ENCODE measurements around the gene LRRC63.
"Not testable (repeated sequence)": the region's sequence is repeated elsewhere in the genome, so short reads cannot be mapped to it uniquely, and the experiment has no call there.

Gene LRRC63

DNA sequence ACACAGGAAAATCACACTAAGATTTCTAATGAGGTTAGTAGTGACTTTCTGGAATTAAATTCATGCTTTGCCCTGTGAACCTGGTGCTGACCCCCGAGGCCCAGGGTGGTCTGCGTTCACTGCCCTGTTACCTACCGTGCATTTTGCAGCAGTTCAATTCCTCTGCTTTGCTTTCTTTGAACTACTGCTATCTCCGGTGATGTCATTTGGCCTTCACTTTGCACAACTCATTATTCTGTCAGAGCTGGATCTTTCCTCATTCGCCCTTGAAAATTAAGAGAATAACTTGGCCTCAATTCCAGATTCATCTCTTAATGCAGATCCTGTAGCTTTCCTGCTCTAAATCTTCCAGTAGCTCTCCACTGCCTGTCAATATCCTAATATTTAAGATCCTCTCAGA is 8.8 kb upstream of the LRRC63 start:
- Histone ChIP-seq H3K27ac (ENCODE audit: low read depth, low read length) (no peak overlapping the region), H3K4me1 (ENCODE audit: control insufficient read depth, insufficient read depth, low read length) (no peaks in the 10 kb centered on the region; the same call in 1 of the 2 replicates), H3K27me3 (ENCODE audit: control insufficient read depth, insufficient read depth, low read length) (no peaks in the 10 kb centered on the region), H3K9me3 (ENCODE audit: control insufficient read depth, insufficient read depth, low read depth, low read length) (no peaks in the 10 kb centered on the region), H3K4me3 (ENCODE audit: low read depth, low read length) (no peak overlapping the region), H3K36me3 (ENCODE audit: control insufficient read depth, insufficient read depth, low read length) (no peaks in the 10 kb centered on the region), H3K9ac (ENCODE audit: low read length) (no peak overlapping the region)

DNA sequence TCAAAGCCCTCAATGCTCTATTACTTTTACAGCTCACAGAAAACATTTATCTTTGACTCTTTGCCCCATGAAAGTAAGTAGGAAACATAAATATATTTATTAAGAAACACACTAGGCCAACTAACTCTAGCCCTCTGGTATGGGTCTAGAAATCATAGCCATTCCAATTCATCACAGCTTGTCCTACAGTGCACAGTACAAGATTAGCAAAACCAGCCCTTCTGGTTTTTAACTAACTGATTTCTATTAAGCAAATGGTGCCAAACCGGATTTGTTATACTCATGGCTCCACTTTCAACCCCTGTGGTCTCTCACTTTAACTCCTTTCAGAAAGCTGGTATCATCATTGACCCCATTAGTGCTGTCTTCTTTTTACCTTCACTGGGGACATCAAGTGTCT is 5.6 kb upstream of the LRRC63 start:
- no peak overlapping the region for H3K27ac ChIP-seq (ENCODE audit: low read depth, low read length)
- H3K4me1 ChIP-seq (ENCODE audit: control insufficient read depth, insufficient read depth, low read length), result 0 out of 2 replicates have a peak, but pooled peaks cover 3% of the 10 kb centered on the region
- no peak overlapping the region for H3K9ac ChIP-seq (ENCODE audit: low read length)
- H3K27me3 ChIP-seq (ENCODE audit: control insufficient read depth, insufficient read depth, low read length), result peaks cover 8% of the 10 kb centered on the region; the same call in 1 of the 2 replicates
- H3K36me3 ChIP-seq (ENCODE audit: control insufficient read depth, insufficient read depth, low read length), result no peaks in the 10 kb centered on the region
- H3K9me3 ChIP-seq (ENCODE audit: control insufficient read depth, insufficient read depth, low read depth, low read length), result no peaks in the 10 kb centered on the region
- H3K4me3 ChIP-seq (ENCODE audit: low read depth, low read length), result no peak overlapping the region

DNA sequence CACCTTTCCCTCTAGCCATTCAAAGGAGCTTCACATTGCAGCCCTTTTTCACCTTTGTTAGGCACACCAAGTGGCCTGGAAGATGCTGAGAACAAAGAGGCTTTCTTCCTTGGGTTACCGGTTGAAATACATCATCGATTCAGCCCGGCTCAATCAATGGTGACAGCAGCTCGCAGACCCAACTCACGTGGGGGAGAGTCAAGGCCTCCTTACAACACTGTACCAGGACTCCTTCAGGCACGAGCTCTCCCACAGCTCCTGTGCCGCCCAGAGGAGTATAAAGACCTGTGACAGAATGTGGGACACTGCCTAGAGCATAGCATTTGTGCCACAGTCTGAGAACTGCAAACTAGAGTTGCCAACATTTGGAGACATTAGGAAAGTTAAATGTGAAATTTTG is 3.9 kb upstream of the LRRC63 start:
- Histone ChIP-seq H3K9ac (ENCODE audit: low read length) (no peak overlapping the region), H3K9me3 (ENCODE audit: control insufficient read depth, insufficient read depth, low read depth, low read length) (no peaks in the 10 kb centered on the region), H3K36me3 (ENCODE audit: control insufficient read depth, insufficient read depth, low read length) (no peaks in the 10 kb centered on the region), H3K4me3 (ENCODE audit: low read depth, low read length) (no peak overlapping the region), H3K27me3 (ENCODE audit: control insufficient read depth, insufficient read depth, low read length) (peaks cover 18% of the 10 kb centered on the region), H3K4me1 (ENCODE audit: control insufficient read depth, insufficient read depth, low read length) (peaks cover 6% of the 10 kb centered on the region; the same call in 1 of the 2 replicates), H3K27ac (ENCODE audit: low read depth, low read length) (no peak overlapping the region)

DNA sequence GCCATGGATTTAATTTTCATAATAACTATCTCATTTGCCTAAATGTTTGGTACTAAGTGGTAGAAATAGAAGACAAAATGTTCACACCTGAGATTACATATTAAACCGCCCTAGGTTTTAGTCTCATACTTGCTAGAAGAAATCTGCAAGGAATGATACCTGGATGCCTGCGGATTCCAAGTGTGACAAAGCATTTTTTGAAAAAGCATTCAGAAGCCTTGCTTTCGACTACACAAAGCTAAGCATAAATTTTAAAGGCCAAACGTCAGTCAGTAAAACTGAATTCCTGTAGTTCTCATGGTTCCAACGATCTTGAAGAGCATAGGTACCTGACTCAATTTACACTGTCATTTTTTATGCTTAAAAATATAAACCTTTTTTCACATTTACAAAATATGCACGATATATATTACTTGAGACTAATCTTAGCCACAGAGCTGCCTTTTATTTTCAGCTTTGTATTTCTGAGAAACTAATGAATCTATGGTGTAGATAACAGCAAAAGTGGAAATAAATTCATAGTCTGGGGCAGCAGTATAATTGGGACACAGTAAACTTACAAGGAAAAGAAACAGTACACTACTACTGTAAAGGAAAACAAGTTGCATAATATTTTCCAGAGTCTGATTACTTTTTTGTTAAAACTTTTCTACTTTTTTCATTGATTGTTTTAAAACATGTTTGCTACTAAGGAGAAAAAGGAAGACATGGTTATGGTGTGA is 1.2 kb upstream of the LRRC63 start:
- Histone ChIP-seq H3K9ac (ENCODE audit: low read length) (no peak overlapping the region), H3K27ac (ENCODE audit: low read depth, low read length) (no peak overlapping the region), H3K4me1 (ENCODE audit: control insufficient read depth, insufficient read depth, low read length) (peaks cover 6% of the 10 kb centered on the region; the same call in 1 of the 2 replicates), H3K9me3 (ENCODE audit: control insufficient read depth, insufficient read depth, low read depth, low read length) (no peaks in the 10 kb centered on the region), H3K36me3 (ENCODE audit: control insufficient read depth, insufficient read depth, low read length) (no peaks in the 10 kb centered on the region), H3K4me3 (ENCODE audit: low read depth, low read length) (peak overlapping the region; percentile 66; the same call in 1 of the 2 replicates), H3K27me3 (ENCODE audit: control insufficient read depth, insufficient read depth, low read length) (peaks cover 18% of the 10 kb centered on the region)

DNA sequence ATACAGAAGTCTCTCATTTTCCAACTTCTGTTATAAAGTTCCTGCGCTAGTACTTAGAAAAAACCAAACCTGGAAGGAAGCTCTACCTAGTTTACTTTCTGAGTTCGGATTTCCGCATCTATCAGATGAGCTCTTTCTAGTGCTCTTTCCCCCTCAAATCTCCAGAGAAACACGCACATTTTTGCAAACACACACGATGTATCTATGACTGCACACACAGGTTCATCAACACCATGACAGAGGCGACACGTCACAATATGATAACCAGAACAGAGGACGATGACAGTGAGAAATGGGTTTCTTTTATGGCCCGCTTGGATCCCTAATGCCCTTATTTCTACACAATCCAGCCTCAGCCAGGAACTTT is 629 bp upstream of the LRRC63 start:
- H3K4me1 ChIP-seq (ENCODE audit: control insufficient read depth, insufficient read depth, low read length), result peaks cover 6% of the 10 kb centered on the region; the same call in 1 of the 2 replicates
- no peaks in the 10 kb centered on the region for H3K9me3 ChIP-seq (ENCODE audit: control insufficient read depth, insufficient read depth, low read depth, low read length)
- H3K27ac ChIP-seq (ENCODE audit: low read depth, low read length), result no peak overlapping the region
- H3K36me3 ChIP-seq (ENCODE audit: control insufficient read depth, insufficient read depth, low read length), result no peaks in the 10 kb centered on the region
- H3K4me3 ChIP-seq (ENCODE audit: low read depth, low read length), result peak overlapping the region; percentile 66
- no peak overlapping the region for H3K9ac ChIP-seq (ENCODE audit: low read length)
- peaks cover 18% of the 10 kb centered on the region for H3K27me3 ChIP-seq (ENCODE audit: control insufficient read depth, insufficient read depth, low read length)

DNA sequence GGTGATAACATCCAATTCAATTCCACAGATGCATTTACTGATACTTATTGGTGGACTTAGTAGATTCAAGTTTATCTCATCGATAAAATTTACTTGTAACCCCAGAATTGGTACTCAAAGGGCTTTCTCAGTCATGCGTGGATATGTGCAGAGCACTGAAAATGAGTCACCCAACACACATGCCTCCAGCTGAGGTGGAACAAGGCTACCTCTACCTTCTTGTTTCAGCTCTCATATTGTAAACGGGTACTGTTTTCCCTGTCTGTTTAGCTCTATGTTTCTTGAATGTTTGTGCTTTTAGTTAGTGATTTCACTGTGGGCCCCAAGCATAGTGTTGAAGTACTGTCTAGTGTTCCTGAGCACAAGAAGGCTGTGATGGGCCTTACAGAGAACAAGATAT is 1.5 kb downstream of the LRRC63 start:
- no peaks in the 10 kb centered on the region for H3K9me3 ChIP-seq (ENCODE audit: control insufficient read depth, insufficient read depth, low read depth, low read length)
- H3K36me3 ChIP-seq (ENCODE audit: control insufficient read depth, insufficient read depth, low read length), result no peaks in the 10 kb centered on the region
- no peak overlapping the region for H3K9ac ChIP-seq (ENCODE audit: low read length)
- peaks cover 18% of the 10 kb centered on the region for H3K27me3 ChIP-seq (ENCODE audit: control insufficient read depth, insufficient read depth, low read length)
- H3K27ac ChIP-seq (ENCODE audit: low read depth, low read length), result no peak overlapping the region
- H3K4me1 ChIP-seq (ENCODE audit: control insufficient read depth, insufficient read depth, low read length), result peaks cover 6% of the 10 kb centered on the region; the same call in 1 of the 2 replicates
- no peak overlapping the region for H3K4me3 ChIP-seq (ENCODE audit: low read depth, low read length)

DNA sequence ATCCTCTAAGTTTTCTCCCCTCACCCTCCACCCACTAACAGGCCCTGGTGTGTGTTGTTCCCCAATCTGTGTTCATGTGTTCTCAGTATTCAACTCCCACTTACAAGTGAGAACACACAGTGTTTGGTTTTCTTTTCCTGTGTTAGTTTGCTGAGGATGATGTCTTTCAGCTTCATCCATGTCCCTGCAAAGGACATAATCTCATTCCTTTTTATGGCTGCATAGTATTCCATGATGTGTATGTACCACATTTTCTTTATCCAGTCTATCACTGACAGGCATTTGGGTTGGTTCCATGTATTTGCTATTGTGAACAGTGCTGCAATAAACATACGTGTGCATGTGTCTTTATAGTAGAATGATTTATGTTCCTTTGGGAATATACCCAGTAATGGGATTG is 3.0 kb downstream of the LRRC63 start:
- H3K27me3 ChIP-seq (ENCODE audit: control insufficient read depth, insufficient read depth, low read length), result peaks cover 18% of the 10 kb centered on the region
- not testable (repeated sequence) for H3K9me3 ChIP-seq (ENCODE audit: control insufficient read depth, insufficient read depth, low read depth, low read length); H3K4me1 ChIP-seq (ENCODE audit: control insufficient read depth, insufficient read depth, low read length); H3K27ac ChIP-seq (ENCODE audit: low read depth, low read length); H3K9ac ChIP-seq (ENCODE audit: low read length); H3K4me3 ChIP-seq (ENCODE audit: low read depth, low read length); H3K36me3 ChIP-seq (ENCODE audit: control insufficient read depth, insufficient read depth, low read length)

DNA sequence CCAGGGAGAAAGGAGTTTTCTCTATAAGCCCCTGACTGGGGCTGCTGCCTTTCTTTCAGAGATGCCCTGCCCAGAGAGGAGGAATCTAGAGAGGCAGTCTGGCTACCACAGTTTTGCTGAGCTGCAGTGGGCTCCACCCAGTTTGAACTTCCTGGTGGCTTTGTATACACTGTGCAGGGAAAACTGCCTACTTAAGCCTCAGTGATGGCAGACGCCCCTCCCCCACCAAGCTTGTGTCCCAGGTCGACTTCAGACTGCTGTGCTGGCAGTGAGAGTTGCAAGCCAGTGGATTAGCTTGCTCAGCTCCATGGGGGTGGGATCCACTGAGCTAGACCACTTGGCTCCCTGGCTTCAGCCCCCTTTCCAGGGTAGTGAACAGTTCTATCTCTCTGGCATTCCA is 8.5 kb downstream of the LRRC63 start:
- not testable (repeated sequence) for H3K9me3 ChIP-seq (ENCODE audit: control insufficient read depth, insufficient read depth, low read depth, low read length); H3K4me3 ChIP-seq (ENCODE audit: low read depth, low read length); H3K36me3 ChIP-seq (ENCODE audit: control insufficient read depth, insufficient read depth, low read length); H3K9ac ChIP-seq (ENCODE audit: low read length); H3K27ac ChIP-seq (ENCODE audit: low read depth, low read length); H3K4me1 ChIP-seq (ENCODE audit: control insufficient read depth, insufficient read depth, low read length); H3K27me3 ChIP-seq (ENCODE audit: control insufficient read depth, insufficient read depth, low read length)

DNA sequence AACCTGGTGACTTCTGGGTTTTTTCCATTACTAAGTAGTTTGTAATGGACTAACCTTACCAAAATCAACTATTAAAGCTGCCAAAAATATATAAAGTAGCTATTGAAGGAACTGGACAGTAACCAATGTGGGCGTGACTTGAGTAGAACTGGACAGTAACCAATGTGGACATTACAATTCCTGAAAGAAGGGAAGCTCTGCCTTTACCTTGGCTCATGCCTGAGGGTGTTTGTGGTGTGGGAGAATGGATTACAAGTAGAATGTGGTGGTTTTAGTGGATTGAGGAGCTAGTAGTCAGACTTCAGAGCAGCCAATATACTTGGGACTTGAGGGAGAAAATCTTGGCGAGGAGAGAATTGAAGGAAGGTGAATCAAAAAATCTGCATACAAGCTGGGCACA is 17.5 kb downstream of the LRRC63 start:
- no peak overlapping the region for H3K4me3 ChIP-seq (ENCODE audit: low read depth, low read length)
- no peak overlapping the region for H3K27ac ChIP-seq (ENCODE audit: low read depth, low read length)
- H3K9ac ChIP-seq (ENCODE audit: low read length), result no peak overlapping the region
- H3K27me3 ChIP-seq (ENCODE audit: control insufficient read depth, insufficient read depth, low read length), result no peaks in the 10 kb centered on the region
- H3K4me1 ChIP-seq (ENCODE audit: control insufficient read depth, insufficient read depth, low read length), result no peaks in the 10 kb centered on the region
- 0 out of 2 replicates have a peak, but pooled peaks cover 2% of the 10 kb centered on the region for H3K9me3 ChIP-seq (ENCODE audit: control insufficient read depth, insufficient read depth, low read depth, low read length)
- no peaks in the 10 kb centered on the region for H3K36me3 ChIP-seq (ENCODE audit: control insufficient read depth, insufficient read depth, low read length)

DNA sequence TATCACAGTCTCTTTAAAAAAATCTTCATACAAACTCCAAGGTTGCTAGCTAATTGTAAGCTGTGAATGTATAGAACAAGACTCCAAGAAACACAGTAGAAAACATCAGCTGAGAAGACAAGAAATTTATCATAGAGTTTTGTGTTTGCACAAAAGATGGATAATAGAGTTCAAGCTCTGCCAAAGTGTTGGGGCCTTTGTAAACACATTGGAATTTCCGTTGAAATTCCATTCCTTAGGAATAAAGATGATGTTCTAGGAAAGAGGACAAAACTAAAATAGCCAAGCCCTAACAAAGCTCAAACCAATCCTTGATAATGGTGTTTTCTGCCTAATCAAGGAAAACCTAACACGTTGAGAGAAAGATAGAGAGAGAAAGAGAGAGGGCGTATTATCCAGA is 20.6 kb downstream of the LRRC63 start:
- H3K27me3 ChIP-seq (ENCODE audit: control insufficient read depth, insufficient read depth, low read length), result no peaks in the 10 kb centered on the region
- H3K4me3 ChIP-seq (ENCODE audit: low read depth, low read length), result no peak overlapping the region
- H3K9me3 ChIP-seq (ENCODE audit: control insufficient read depth, insufficient read depth, low read depth, low read length), result 0 out of 2 replicates have a peak, but pooled peaks cover 6% of the 10 kb centered on the region
- H3K36me3 ChIP-seq (ENCODE audit: control insufficient read depth, insufficient read depth, low read length), result no peaks in the 10 kb centered on the region
- no peak overlapping the region for H3K9ac ChIP-seq (ENCODE audit: low read length)
- no peaks in the 10 kb centered on the region for H3K4me1 ChIP-seq (ENCODE audit: control insufficient read depth, insufficient read depth, low read length)
- H3K27ac ChIP-seq (ENCODE audit: low read depth, low read length), result no peak overlapping the region

DNA sequence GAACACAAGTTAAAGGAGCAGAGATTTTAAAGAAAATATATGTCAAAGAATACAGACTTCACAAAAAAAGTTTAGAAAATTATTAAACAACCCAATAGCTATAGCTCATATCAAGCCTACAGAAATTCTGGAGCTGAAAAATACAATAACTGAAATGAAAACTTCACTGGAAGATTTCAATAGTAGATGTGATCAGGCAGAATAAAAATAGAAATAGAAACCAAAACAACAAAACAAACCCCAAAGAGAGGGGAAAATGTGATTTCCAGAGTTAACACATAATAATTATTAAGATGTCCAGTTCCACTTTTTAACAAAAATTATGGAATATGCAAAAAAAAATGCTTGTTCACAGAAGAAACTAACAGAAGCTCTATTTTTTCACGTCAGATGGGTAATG is 23.6 kb downstream of the LRRC63 start:
- H3K9me3 ChIP-seq (ENCODE audit: control insufficient read depth, insufficient read depth, low read depth, low read length), result 0 out of 2 replicates have a peak, but pooled peaks cover 6% of the 10 kb centered on the region
- H3K4me3 ChIP-seq (ENCODE audit: low read depth, low read length), result no peak overlapping the region
- no peaks in the 10 kb centered on the region for H3K27me3 ChIP-seq (ENCODE audit: control insufficient read depth, insufficient read depth, low read length)
- H3K36me3 ChIP-seq (ENCODE audit: control insufficient read depth, insufficient read depth, low read length), result no peaks in the 10 kb centered on the region
- no peak overlapping the region for H3K9ac ChIP-seq (ENCODE audit: low read length)
- no peak overlapping the region for H3K27ac ChIP-seq (ENCODE audit: low read depth, low read length)
- no peaks in the 10 kb centered on the region for H3K4me1 ChIP-seq (ENCODE audit: control insufficient read depth, insufficient read depth, low read length)

All from HUES6 (cell line).